Fibroblast of skin of scalp (primary cell): ENCODE data around the gene MVB12B.
A peak's percentile ranks its signal among the peaks of the same experiment; 100 is the strongest.

Source experiments
- DNase-seq: peaks from one replicate; pipeline ENCODE4 v3.0.0-alpha.2; 2013

MVB12B gene

GRCh38 chr9:126508171-126508591, 181.6 kb downstream of the MVB12B start:
- DNase-seq, result no peak

- DNase-seq, result no peak
Observed at GRCh38 chr9:126508928-126509327, 182.3 kb downstream of the MVB12B start.

- DNase-seq, result no peak
Observed at GRCh38 chr9:126509718-126510117, 183.1 kb downstream of the MVB12B start.

DNA sequence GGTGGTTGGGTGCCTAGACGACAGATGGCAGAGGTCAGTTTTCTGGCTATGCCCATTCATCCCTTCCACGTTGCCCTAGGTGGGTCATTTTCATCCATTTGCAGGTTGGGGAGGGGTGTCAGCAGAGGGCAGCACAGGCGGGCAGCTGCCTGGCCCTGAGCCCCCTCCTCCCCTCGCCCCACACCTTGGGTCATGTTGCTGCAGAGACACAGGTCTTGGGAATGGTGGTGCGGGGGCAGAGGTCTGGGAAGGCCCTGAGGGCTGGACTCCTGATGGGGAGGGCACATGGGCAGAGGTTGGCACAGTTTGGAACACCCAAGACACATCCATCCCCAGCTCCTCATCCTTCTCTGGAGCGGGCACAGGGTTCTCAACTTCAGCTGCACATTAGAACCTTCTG, 183.9 kb downstream of the MVB12B start:
- DNase-seq, result no peak

DNA sequence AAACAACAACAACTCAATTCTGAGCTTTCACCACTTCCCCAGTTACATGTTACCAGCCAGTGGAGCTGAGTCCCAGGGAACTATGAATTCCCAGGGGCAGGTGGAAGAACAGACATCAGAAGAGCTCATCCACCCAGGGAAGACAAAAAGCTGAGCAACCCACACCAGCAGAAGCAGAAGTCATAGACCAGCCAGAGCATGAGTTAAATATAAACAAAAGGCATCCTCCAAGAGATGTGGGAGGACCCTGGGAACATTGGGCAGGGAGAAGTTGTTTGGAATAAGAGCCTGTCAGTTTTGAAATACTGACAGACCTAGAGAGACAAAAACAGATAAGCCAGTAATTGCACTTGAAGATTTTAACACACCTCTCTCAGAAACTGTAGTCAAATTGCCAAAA, 184.8 kb downstream of the MVB12B start:
- no peak for DNase-seq

GRCh38 chr9:126513159-126514036, 186.8 kb downstream of the MVB12B start:
- DNase-seq, result no peak

DNA sequence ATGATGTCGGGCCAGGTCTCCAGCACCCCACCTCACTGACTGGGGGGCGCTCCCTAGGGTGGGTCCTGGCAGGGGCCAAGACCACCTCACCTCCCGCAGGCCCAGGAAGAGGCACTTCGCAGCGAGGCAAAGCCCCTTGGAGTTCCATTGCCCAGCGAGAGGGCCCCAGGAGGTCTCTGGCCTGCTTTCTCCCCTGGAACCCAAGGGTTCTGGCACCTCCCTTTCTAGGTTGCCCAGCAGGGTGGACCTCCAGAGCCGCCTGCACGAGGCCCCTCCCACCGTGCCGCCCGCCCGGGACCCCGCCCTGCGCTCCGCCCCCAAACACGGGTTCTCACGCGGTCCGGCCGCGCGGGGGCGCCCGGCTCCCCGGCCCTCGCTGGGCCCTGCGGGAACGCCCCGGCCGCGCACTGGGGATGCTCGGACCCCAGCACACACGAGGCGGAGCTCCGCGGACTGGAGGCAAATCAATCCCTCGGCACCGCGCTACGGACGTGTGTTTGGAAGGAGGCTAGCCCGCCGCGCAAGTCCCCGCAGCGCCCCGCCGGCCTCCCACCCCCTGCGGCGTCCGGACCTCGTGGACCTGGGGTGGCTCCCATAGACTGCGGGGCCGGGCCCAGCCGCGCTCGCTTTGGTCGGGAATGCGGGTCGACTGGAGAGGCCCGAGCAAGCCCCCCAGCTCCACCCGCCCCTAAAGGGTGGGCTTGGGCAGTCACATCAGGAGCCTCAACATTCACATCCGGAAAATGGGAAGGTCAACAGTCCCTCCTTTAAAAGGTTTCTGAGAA, 187.6 kb downstream of the MVB12B start:
- DNase-seq, result peak; percentile 65

GRCh38 chr9:126515001-126515872, 188.6 kb downstream of the MVB12B start:
- peak; percentile 38 for DNase-seq

DNA sequence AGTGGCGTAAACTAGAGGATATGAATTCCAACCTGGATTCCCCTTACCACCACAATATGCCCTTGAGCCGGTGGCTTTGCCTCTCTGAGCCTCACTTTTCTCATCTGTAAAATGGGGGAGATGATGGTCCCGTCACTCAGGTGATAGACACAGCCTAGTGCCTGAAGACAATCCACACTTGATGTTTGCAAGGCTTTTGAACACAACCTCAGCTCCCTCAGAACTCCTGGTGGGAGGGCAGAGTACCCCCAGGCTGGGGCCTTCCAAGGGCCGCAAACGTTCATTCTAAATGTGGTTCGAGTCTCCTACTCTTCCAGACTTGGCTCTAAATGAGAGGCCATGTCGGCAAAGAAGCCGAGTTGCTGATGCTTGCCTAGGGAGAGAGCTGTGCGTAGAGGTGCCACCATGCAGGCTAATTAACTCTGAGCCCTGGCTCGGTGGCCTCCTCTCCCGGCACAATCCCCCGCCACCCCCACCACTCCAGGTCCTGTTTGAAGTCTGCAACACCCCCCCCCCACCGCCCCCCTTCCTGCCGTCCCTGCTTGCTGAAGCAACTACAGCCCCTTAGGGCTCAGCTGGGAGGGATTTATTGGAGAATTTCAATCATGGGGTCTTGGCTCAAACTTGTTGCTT, 189.4 kb downstream of the MVB12B start:
- no peak for DNase-seq

DNA sequence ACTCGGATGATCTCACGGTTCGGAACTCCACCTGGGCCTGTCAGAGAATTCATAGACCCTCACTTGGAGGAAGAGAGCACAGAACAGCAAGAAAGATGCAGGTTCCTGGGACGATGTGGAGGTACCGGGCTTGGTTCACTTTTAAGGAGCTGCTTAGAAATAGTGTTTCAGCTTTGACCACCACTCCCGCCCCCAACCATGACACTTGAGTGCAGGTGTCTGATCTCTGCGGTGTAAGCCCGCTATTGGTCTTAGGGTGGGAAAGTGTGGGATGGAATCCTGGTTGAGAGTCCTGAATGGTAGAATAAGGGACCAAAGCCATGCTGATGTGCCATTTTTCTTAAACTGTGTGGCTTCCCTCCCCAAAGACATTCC, 189.9 kb downstream of the MVB12B start:
- DNase-seq, result no peak

GRCh38 chr9:126516936-126517832, 190.6 kb downstream of the MVB12B start:
- DNase-seq, result peak; percentile 91

GRCh38 chr9:126517833-126518356, 191.3 kb downstream of the MVB12B start:
- no peak for DNase-seq

DNA sequence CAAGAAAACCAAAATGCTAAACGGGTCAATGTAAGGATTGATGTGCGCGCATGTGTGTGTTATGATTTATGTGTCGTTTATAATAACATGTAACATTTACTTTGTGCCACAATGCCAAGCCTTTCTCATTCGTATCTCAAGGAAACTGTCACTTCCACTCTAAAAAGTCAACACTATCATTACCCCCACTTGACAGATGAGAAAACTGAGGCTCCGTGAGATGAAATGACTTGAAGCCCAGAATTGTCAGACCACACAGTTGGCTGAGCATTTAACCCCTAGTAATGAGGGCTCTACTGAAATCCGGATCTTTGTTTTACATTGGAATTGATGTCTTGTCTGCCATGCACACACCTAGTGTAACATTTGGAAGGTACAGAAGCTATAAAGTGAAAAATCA, 192.1 kb downstream of the MVB12B start:
- no peak for DNase-seq

GRCh38 chr9:126519660-126520420, 193.2 kb downstream of the MVB12B start:
- DNase-seq, result no peak

DNA sequence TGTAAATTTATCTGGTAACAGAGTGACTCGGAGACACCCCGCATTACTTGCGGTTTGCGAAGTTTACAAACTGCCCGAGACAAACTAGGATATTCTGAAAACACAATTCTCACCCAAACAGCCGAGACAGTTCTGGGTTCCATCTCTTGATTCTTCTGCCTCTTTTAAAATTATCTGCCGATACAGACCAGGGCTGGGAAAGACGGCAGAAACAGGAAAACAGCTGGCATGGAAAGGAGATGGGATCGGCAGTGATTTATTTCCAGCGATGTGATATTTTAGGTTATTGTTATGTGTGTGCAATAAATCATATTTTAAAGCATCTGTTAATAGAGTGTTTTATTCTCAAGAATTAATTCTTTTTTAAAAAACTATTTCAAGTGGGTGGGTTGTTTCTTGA, 193.8 kb downstream of the MVB12B start:
- no peak for DNase-seq

GRCh38 chr9:126521089-126521488, 194.5 kb downstream of the MVB12B start:
- DNase-seq, result no peak

GRCh38 chr9:126521551-126521950, 194.9 kb downstream of the MVB12B start:
- DNase-seq, result no peak

- DNase-seq, result no peak
Observed at GRCh38 chr9:126521976-126522590, 195.5 kb downstream of the MVB12B start.

GRCh38 chr9:126522612-126523356, 196.2 kb downstream of the MVB12B start:
- no peak for DNase-seq
